Large intestine (tissue), 3 donors: Measurements from ENCODE around the gene MICAL1. TPM values are rescaled to one million over a fixed set of nuclear protein-coding genes. Genes with fewer than 3 reads are reported as not detected.

Experiments used
- DNase-seq, 2 donors: peaks; one replicate each; pipeline versions ENCODE4 v3.0.0 to v3.0.0-alpha.2; 2013
- H3K27ac ChIP-seq: one replicate; pipeline ENCODE4 v1.5.1; 2013; ENCODE audit warnings: low read length
- H3K27me3 ChIP-seq: 2 replicates; pipeline ENCODE4 v1.6.1; 2013; ENCODE audit warnings: low read length; ENCODE audit not compliant: control insufficient read depth, insufficient read depth
- H3K36me3 ChIP-seq: 2 replicates; pipeline ENCODE4 v1.6.1; 2013; ENCODE audit warnings: low read length; ENCODE audit not compliant: control insufficient read depth, insufficient read depth
- H3K4me1 ChIP-seq: one replicate; pipeline ENCODE4 v1.6.1; 2013; ENCODE audit warnings: low read length; ENCODE audit not compliant: control insufficient read depth, insufficient read depth
- H3K4me3 ChIP-seq: one replicate; pipeline ENCODE4 v1.5.1; 2013; ENCODE audit warnings: low read length
- H3K9me3 ChIP-seq: one replicate; pipeline ENCODE4 v1.6.1; 2013; ENCODE audit warnings: mild to moderate bottlenecking, low read depth, low read length, moderate library complexity; ENCODE audit not compliant: control insufficient read depth
- WGBS: methylation state at CpG from one replicate; pipeline ENCODE4 v1.1.5; 2013; ENCODE audit warnings: low lambda C conversion rate; ENCODE audit not compliant: insufficient coverage; 5-methylcytosine and 5-hydroxymethylcytosine counted together
- polyA plus RNA-seq: library from polyadenylated mRNA; unstranded; fragments of 120-200 nt; gene quantifications from one replicate; pipeline ENCODE4 v1.2.1, GENCODE V29; 2013

MICAL1 gene
- polyA plus RNA-seq, 1 donor = 170 TPM

DNA sequence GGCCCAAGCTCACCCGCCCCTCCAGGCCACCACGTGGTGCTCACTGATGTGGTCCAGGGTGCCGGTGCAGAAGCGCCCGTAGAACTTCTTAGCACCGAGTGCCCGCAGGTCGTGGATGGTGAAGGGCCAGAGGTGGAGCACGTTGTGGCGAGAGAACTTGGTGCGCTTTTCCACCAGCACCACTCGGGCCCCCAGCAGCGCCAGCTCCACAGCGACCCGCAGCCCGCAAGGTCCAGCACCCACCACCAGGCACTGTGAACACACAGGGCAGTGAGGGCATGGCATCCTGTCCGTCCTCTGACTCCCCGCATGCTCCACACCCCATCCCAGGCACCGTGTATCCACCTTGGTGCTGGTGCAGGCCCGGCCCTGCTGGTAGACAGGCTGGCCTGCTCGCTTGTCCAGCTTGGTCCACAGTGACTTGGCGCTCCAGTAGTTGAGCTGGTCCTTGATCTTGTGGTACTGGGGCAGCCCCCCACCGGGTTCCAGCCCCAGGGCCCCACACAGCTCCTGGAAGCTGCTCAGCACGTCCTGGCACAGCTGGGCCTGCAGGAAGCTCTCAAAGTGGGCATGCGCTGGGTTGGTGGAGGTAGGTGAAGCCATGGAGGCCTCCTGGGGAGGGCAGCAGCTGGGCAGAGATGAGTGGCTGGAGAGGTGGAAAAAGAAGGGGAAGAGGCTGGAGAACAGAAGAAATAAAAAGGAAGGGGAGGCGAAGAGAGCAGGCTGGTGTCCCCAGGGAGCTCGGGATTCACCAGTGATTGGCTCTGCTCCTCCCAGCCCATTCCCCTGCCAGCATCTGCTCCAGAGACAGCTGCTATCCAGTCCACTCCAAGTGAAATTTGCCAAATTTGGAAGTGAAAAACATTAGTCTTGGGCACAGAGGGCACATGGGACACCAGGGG, 1.7 kb downstream of the MICAL1 start:
- Histone ChIP-seq H3K36me3 (peaks cover 47% of the 10 kb centered on the region), H3K4me3 (peak overlapping the region; percentile 96), H3K4me1 (peaks cover 24% of the 10 kb centered on the region), H3K9me3 (peaks cover 3% of the 10 kb centered on the region), H3K27ac (peak overlapping the region; percentile 91), H3K27me3 (no peaks in the 10 kb centered on the region)
- DNase-seq = no peak
- WGBS = no CpG with 5 or more reads among the region's 27 CpGs

DNA sequence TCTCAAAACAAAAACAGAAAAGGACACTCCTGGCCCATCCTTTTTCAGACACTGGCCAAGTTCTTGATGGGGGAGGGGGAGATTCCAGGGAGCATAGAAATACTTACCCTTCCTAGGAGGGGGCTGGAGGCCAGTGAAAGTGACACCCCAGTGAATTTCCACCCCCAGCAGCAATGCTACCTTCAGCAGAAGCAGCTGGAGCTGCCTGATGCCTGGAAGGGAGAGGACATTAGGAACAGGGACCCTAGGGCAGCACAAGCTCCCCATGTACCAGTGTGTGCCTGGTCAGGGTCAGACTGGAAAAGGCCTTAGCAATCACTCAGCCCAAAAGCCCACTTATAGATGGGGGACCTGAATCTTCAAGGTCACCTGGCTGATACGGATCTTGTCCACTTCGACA, 2.4 kb downstream of the MICAL1 start:
- Histone ChIP-seq H3K36me3 (peaks cover 54% of the 10 kb centered on the region), H3K4me1 (peaks cover 24% of the 10 kb centered on the region), H3K27ac (no peak overlapping the region), H3K27me3 (no peaks in the 10 kb centered on the region), H3K9me3 (peaks cover 3% of the 10 kb centered on the region), H3K4me3 (no peak overlapping the region)
- DNase-seq = no peak
- WGBS = no CpG with 5 or more reads among the region's 2 CpGs

DNA sequence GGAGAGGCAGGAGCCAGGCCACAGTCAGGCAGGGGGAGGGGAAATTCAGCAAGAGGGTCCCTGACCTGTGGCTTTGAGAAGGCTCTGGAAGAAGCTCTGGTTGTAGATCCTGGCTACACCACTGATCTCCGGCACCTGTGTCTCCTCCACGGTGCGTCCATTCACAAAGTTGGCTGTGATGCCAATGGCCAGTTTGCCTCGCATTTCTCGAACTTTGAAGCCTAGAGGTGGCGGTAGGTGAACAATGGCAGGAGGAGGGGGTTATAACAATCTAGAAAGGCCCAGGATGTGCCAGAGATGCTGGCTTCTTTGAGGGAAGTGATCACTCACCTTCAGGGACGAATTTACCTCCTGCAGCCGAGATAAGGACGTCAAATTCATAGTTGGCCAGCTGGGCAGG, 3.4 kb downstream of the MICAL1 start:
- H3K27me3 ChIP-seq = no peaks in the 10 kb centered on the region
- no peak for DNase-seq
- H3K27ac ChIP-seq = no peak overlapping the region
- peaks cover 61% of the 10 kb centered on the region for H3K36me3 ChIP-seq
- peaks cover 18% of the 10 kb centered on the region for H3K4me1 ChIP-seq
- H3K9me3 ChIP-seq = peaks cover 3% of the 10 kb centered on the region
- no CpG with 5 or more reads among the region's 9 CpGs for WGBS
- no peak overlapping the region for H3K4me3 ChIP-seq

DNA sequence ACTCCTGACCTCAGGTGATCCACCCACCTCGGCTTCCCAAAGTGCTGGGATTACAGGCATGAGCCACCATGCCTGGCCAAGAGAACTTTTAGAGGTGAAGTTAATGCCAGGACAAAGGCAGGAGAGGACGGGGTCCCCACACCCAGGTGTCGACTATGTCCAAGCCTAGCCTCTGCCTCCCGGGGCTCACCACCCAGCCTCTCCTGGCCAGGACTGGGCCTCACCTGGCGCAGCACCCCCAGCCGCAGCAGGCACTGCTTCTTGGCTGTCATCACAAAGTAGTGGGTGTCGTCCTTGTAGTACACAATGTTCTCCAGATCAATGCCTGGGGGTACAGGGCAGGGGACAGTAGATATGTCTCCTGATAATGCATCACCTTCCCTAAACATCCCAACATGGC, 4.2 kb downstream of the MICAL1 start:
- no CpG with 5 or more reads among the region's 7 CpGs for WGBS
- Histone ChIP-seq H3K9me3 (peaks cover 3% of the 10 kb centered on the region), H3K27ac (no peak overlapping the region), H3K27me3 (no peaks in the 10 kb centered on the region), H3K4me3 (no peak overlapping the region), H3K36me3 (peaks cover 69% of the 10 kb centered on the region), H3K4me1 (peaks cover 12% of the 10 kb centered on the region)
- DNase-seq = no peak

DNA sequence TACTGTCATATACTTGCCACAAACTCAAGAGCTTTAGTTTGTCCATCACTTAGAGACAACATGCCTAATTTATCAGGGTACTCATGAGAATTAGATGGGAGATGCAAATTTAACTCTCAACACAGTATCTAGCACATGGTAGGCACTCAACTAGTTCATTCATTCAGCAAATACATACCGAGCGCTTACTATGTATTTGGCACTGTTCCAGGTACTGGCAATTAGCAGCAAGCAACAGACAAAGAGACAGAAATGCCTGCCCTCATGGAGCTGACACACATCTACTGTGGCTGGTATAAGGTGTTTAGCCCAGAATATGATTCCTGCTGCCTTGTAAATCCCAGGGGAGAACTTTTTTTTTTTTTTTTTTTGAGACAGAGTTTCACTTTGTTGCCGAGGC, 4.8 kb downstream of the MICAL1 start:
- Histone ChIP-seq H3K27me3 (no peaks in the 10 kb centered on the region), H3K27ac (no peak overlapping the region), H3K4me1 (peaks cover 12% of the 10 kb centered on the region), H3K36me3 (peaks cover 75% of the 10 kb centered on the region), H3K9me3 (peaks cover 3% of the 10 kb centered on the region), H3K4me3 (no peak overlapping the region)
- DNase-seq = no peak
- no CpG with 5 or more reads among the region's 3 CpGs for WGBS

DNA sequence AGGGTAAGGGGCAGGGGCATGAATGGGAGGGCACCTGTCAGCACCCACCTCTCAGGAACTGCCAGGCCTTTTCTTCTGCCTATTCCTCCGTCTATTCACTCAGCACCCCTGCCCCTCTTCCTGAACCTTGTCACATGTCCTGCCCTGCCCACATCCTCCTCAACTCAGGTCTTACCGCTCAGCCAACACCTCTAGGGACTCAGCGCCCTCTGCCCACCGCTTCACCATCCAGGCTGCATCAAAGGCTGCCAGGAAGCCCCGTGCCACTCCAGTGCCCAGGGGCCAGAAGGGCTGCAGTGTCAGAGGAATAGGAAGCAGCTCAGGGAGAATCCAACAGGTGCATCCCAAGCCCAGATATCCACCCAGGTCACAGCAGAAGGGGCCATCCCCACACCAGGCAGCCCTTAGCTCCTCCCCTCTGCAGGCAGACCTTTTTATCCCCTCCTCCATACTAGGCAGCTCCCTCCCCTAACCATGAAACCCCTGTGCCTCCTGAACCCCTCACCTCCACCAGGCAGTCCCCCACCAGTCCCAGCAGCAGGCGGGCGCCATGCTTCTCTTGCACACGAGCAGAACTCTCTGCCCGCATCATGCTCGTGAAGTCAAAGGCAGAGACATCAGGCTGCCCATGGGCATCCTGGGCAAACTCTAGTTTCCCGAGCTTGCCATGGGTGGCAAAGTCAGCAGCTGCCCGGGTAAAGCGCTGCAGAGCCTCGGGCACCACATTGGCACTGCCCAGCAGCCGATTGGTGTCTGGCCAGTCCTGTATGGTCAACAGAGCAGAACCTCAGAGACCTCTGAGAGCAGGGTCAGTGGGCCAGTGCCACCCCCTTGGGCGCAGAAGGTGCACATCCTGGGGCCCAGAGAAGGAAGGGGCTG, 5.5 kb downstream of the MICAL1 start:
- H3K36me3 ChIP-seq = peaks cover 83% of the 10 kb centered on the region
- peaks cover 12% of the 10 kb centered on the region for H3K4me1 ChIP-seq
- no peaks in the 10 kb centered on the region for H3K27me3 ChIP-seq
- H3K9me3 ChIP-seq = peaks cover 3% of the 10 kb centered on the region
- no peak for DNase-seq
- H3K27ac ChIP-seq = no peak overlapping the region
- no peak overlapping the region for H3K4me3 ChIP-seq
- no CpG with 5 or more reads among the region's 16 CpGs for WGBS

DNA sequence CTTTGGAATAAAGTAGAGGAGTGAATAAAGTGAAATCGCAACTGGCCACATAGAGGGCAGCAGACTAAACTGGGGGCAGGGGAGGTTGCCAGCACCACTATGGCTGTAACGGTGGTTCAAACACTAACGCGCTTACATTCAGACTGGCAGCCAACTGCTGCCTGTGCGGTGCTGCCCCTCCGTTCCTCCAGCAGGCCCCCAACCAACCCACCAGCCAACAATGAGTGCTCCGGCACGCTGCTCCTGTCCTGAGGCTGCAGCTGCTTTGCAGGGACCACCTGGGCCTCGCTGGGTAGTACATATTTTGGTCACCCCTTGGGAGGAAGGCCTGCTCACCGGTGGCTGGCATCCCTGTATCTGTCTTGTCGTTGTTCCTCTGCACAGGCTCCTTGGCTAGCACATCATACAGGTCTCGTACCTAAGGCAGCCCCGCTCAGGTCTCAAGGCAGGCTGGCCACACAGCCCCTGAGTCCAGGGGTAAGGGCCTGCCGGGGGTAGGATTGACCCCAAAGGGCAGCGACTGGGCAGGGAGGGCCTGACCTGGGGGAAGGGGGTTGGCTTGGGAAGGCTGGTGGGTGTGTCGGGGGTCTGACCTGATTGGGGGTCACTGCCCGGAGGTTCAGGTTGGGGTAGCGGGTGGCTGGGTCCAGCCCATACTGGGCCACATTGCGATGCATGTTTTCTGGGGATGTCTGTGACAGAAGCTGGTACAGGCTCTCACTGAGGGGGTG, 6.3 kb downstream of the MICAL1 start:
- H3K27ac ChIP-seq = no peak overlapping the region
- no peak overlapping the region for H3K4me3 ChIP-seq
- WGBS = no CpG with 5 or more reads among the region's 19 CpGs
- H3K27me3 ChIP-seq = no peaks in the 10 kb centered on the region
- H3K36me3 ChIP-seq = peaks cover 91% of the 10 kb centered on the region
- peaks cover 3% of the 10 kb centered on the region for H3K9me3 ChIP-seq
- DNase-seq = no peak
- H3K4me1 ChIP-seq = peaks cover 9% of the 10 kb centered on the region

DNA sequence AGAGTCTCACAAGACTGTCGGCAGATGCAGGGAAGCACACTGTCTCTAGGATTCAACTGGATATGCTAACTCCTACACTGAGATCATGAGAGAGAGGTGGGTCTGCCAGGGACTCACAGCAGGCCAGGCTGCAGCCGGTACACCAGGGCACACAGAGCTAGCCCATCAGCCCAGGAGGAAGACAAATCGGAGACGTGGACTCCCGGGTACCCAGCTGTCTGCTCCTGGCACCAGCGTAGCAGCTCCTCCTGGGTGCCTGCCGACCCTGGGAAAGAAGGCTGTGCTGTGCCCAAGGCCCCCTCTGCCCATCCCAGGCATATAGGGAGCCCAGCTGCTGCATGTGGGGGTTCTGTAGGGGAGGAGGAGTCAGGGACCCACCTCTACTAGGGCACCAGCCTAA, 7.0 kb downstream of the MICAL1 start:
- no peak overlapping the region for H3K27ac ChIP-seq

DNA sequence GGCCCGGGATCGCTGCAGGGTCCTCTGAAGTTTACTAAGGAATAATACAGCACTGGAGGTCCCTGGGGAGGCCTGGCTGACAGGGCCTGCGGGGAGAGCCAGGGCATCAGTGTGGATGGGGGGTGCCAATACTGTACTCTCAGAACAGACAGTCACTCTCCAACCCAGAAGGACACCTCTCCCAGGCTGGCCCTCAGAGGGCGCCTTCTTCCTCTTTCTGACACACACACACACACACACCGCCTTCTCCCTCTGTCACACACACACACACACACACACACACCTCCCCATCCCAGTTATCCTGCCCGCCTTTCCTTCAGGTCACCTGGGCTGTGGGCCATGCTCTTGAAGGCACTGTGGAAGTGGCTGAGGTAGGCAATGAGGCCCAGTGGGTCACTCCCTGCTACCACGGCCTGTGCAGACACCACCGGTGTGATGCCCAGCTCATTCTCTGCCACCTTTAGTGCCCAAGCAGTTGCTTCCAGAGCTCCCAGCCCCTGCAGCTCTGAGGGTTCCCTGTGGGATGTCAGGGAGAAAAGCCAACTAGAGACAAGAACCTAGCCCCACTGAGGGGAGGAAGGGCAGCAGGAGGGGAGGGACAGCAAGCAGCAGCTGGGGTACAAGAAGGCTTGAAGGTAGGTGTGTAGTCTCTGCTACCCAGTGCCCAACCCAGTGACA, 7.6 kb downstream of the MICAL1 start:
- Histone ChIP-seq H3K4me3 (no peak overlapping the region), H3K9me3 (no peaks in the 10 kb centered on the region), H3K27ac (no peak overlapping the region), H3K27me3 (no peaks in the 10 kb centered on the region), H3K36me3 (peaks cover 93% of the 10 kb centered on the region), H3K4me1 (no peaks in the 10 kb centered on the region)
- WGBS = no CpG with 5 or more reads among the region's 8 CpGs
- DNase-seq = no peak

More for the DNA sequence above, 7.0 kb downstream of the MICAL1 start:
- H3K27me3 ChIP-seq = no peaks in the 10 kb centered on the region
- no peak overlapping the region for H3K4me3 ChIP-seq
- DNase-seq = no peak
- H3K9me3 ChIP-seq = peaks cover 2% of the 10 kb centered on the region
- peaks cover 93% of the 10 kb centered on the region for H3K36me3 ChIP-seq
- H3K4me1 ChIP-seq = peaks cover 3% of the 10 kb centered on the region
- no CpG with 5 or more reads among the region's 7 CpGs for WGBS
